Inferior parietal cortex (tissue), 1 donor: ENCODE results near the gene FHOD3.
A peak's percentile ranks its signal among the peaks of the same experiment; 100 is the strongest.

Source experiments
- DNase-seq: peaks from one replicate; pipeline ENCODE4 v3.0.0-alpha.2; 2016; ENCODE audit errors: extremely low spot score

Gene FHOD3

DNA sequence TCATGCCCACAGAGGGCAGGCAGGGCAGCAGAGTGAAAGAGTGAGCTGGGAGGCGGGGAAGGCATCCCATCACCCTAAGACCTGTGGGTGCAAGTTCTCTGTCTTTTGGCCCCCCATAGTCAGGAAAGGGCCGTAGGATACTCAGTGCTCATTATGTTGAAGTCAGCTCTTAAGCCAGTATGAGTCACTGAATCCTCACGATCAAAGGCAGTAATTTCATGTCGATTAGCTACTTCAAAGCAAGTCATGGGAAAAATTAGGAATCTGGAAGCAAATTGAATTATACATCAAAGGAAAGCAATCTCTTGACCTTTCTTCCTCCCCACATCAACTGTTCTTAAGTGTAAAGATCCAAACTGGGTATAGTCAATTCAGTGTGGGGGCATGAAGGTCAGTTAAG is 178.9 kb downstream of the FHOD3 start:
- DNase-seq = no peak

- no peak for DNase-seq
Measured at GRCh38 chr18:36477776-36478175, 180.3 kb downstream of the FHOD3 start.

DNA sequence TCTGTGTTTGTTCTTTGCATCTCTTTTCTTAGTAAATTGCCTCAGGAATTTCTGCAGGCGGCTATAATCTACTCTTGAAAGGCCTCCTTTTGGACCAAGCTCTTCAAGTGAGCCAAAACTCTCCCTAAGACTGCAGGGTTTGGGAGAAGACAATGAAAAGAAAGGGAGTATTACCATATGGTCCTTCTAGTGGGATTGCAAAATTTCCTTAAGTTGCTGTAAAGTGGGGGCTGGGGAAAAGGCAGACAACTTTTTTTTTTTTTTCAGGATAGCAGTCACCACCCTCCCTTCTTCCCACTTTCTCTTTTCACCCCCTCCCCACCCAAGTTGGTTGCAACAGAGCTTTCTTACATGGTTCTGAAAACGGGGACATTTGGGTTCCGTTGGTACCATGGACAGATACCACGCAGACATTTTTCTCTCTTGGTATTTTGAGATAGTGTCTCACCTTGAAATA is 183.7 kb downstream of the FHOD3 start:
- peak; percentile 19 for DNase-seq

DNA sequence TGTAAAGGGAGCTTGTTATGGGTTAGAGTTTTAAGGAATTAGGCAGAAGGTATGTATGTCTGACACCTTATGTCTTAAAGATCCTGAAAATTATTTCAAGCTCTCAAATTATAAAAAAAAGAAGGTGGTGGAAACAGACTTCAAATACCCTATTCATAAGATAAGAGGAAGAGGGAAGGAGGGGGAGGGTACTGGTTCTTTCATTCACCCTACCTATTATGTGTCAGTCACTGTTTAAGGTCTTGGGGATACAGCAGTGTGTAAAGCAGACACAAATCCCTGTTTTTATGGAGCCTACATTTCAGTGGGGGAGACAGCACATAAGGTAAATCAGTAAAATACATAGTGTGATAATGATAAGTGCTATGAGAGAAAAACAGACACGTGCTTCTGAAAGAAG is 184.4 kb downstream of the FHOD3 start:
- no peak for DNase-seq

DNA sequence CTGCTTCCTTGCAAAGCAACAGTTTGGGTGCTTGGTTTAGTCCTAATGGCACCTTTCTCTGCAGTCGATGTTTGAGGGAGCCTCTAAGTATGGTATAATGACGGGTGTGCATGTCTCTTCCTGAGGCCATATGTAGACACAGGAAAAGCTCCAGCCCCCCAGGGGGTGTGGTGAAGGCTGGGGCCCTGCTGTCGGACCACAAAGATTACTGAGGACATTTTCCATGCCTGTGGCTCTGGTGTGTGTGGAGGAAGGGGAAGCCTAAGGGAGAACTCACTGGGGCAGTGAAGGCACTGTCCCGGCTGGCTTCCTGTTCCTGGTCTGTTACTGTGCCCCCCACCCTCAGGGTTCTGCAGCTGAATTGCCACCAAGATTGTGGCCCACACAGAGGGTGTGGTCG is 187.1 kb downstream of the FHOD3 start:
- DNase-seq = no peak

DNA sequence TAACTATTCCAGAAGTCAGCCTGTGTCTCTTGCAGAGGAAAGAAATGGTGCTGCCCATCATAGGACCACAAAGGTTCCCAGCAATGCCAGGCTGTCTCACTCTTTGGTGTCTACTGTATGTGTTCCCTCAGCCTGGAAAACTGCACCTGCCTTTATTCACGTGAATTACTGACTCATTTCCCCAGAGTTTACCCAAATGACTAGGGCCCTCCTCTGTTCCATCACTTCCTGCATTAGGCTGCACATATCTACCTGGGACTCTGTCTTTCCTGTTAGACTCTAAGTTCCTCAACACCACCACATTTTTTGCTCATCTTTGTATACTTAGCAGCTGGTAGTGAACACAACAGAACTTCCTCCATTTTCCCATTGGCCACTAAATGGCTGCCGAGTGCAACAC is 188.3 kb downstream of the FHOD3 start:
- DNase-seq = no peak

GRCh38 chr18:36488131-36488530 is 190.6 kb downstream of the FHOD3 start:
- no peak for DNase-seq

DNA sequence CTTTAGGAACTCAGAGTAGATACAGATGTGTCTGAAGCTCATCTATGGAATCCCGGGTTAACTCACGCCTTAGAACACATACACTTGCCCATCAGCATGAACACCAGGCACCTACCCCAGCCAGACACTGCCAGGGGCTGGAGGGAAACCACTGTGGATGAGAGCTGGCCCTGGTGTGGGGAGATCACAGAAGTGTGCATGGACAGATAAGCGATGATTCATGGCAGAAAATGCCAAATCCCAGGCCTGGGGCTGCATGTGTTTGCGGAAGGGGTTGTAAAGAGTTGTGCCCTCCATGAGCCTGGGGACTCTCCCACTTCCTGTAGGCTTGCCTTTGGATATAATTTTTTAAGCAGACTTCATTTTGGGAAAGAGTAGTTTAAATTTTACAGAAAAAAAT is 193.4 kb downstream of the FHOD3 start:
- DNase-seq = no peak

GRCh38 chr18:36492604-36493329 is 195.3 kb downstream of the FHOD3 start:
- no peak for DNase-seq

GRCh38 chr18:36493349-36494159 is 196.0 kb downstream of the FHOD3 start:
- DNase-seq = no peak

DNA sequence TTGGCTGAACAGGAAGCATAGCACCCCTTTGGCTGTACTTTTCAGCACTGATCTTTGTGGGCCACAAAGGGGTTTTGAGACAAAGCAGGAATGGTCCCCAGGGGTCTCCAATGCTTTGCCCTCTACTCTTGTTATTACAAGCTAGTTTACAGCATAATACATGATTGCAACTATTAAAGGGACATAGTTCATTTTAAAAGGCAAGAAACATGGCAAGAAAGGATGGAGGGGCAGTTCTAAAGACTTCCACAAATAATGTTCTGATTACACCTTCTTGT is 196.6 kb downstream of the FHOD3 start:
- no peak for DNase-seq

DNA sequence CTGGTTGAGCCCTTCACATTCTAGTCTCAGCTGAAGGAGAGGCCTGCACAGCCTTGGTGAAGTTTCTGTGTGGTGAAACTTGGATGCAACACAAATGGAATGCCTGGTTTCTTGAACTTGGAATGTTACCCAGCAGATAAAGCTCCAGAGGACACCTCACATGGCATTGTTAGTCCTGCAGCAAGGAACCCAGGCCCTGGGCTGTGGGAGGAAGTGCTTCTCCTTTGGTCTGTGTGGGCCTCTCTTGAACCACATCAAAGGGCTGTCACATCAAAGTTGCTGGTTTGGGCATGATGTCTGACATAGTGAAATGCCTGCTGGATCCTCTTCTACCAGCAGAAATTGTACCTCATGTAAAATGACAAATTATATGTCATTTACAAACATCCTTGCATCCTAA is 198.5 kb downstream of the FHOD3 start:
- DNase-seq = no peak

- DNase-seq = no peak
Measured at GRCh38 chr18:36499938-36500337, 202.4 kb downstream of the FHOD3 start.

DNA sequence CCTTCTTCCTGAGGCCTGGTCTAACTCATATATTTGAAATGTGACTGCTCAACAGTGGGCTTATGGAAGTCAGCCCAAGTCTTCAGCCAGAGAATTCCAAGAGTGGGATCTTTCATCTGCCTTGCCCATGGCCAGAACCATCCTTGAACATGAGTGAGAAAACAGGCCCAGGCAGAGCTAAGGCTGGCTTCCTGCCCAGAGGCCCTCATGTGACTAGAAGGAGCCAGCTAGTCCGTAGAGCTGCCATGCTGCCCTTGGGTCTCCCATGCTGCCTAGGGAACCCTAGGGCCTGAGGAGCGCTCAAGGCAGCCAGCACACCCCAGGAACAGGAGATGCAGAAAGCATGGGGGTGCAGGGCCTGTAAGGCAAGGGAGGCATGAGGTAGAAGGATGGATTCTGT is 203.6 kb downstream of the FHOD3 start:
- no peak for DNase-seq

DNA sequence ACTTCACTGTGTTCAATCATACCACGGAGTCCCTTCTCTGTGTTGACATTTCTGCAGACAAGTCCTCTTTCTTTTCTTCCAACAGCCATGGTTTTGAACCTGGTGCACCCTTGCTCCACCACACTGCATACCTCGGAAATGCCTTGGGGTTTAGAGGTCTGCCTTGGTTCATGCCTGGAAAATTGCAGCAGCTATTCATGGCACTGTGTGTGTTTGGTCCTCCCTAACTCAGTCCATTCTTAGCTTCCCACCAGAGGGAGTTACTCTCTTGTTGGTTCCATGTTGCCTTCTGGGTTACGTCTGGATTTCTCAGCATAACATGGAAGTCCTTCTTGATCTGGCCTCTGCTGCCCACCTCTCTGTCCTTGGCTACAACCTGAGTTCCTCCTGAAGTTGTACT is 206.0 kb downstream of the FHOD3 start:
- no peak for DNase-seq

DNA sequence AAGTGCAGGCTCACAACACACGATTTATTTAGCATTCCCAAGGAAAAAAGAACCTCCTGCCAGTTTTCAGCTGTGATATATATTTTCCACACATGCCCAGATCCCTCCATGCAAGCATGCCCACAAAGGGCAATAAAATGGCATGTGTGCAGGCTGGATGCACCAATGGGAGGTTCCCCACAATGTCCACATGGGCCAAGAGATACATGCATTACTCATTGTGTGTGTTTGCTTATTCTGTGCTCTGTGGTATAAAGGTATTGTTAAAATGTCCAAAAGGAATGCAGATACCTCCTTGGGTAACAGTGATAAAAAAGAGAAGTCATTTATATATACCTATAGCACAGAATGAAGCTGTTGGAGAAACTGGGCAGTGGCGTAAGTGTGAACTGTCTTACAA is 207.4 kb downstream of the FHOD3 start:
- no peak for DNase-seq

- DNase-seq = no peak
Measured at GRCh38 chr18:36505665-36506064, 208.2 kb downstream of the FHOD3 start.

DNA sequence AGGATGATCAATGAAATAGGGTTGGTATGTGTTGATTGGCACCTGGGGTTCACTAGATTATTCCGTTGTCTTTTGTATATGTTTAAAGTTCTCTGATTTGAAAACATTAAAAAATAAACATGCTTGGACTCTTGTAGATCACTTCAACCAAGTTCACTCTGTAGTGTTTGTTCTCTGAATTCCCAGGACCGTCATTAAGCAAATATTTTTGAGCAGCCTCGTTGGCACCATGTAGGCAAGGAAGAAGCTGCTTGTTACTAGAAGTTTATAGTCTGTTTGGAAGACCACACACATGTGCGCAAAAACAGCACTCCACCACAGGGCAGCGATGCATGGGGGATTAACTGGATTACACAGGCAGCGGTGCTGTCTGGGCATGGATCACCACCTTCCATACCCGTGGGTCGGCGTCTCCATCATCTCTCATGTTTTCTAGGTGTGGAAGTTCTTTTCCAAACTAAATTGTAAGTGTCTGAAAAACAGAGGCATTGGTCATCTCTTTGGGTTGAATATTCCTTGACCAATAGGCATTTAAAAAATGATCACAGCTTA is 212.2 kb downstream of the FHOD3 start:
- DNase-seq = no peak

- no peak for DNase-seq
Measured at GRCh38 chr18:36511791-36512352, 214.4 kb downstream of the FHOD3 start.

GRCh38 chr18:36513556-36513955 is 216.0 kb downstream of the FHOD3 start:
- no peak for DNase-seq

DNA sequence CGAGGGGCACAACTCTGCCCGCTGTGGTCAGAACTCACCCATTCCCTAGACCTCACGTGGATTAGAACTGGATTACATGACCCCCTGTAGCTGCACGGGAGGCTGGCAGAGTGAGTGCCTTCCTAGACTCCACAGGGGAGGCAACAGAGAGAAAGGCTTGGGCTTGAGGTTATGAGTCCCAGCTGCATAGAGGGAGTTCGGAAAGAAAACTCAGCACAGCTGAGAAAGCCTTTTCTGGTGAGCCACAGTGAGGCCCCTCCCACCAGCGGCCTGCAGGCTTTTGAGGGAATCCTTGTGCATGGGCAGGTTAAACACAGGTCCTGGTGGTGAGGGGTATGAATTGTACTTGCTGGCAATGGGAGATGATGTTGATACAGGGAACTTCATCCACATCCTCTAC is 217.3 kb downstream of the FHOD3 start:
- no peak for DNase-seq

DNA sequence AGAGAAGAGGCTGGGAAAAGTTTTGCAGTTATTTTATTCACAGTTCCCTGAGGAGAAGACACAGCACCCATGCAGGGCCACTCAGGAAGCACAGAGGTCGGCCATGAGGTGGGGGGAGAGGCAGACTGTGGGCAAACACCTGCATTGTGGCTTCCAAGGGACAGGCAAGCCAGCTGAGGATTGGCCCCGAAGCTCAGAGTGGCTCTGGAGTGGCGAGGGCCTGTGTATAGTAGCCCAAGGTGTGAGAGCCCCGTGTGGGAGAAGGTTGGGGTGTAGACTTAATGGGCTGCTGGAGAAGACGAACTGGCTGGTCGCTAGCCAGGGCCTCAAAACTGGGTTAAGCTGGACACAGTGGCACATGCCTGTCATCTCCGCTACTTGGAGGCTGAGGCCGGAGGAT is 218.7 kb downstream of the FHOD3 start:
- DNase-seq = no peak

- DNase-seq = no peak
Measured at GRCh38 chr18:36516726-36517125, 219.2 kb downstream of the FHOD3 start.
